NCI-H82 treated with DMSO at 0.1 percent for 48 hours (cell line): ENCODE data around the gene FEV.

Experiments used
- DNase-seq: peaks from one replicate; lab custom pipeline; 2025; ENCODE audit not compliant: unreplicated experiment; lab: John Stamatoyannopoulos, UW

FEV gene

DNA sequence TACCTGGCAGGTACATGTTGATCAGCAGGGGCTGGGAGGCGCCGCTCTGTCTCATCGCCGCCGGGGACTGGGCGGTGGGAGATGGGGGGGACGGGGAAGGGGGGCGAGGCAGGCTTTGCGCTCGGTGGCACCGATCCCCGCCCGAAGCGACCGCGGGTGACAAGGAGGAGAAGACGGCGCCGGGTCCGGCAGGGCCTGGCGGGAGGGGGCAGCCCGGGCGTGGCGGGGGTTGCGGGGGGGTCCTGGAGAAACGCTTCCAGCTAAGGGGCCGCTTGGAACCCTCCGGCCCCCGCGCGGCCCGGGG, at the start of gene FEV:
Gene FEV (minus strand): TSS at position 164 of the 304 bp plus-strand sequence. CDS start 109 bp downstream, at position 55.
- DNase-seq: no peak

DNA sequence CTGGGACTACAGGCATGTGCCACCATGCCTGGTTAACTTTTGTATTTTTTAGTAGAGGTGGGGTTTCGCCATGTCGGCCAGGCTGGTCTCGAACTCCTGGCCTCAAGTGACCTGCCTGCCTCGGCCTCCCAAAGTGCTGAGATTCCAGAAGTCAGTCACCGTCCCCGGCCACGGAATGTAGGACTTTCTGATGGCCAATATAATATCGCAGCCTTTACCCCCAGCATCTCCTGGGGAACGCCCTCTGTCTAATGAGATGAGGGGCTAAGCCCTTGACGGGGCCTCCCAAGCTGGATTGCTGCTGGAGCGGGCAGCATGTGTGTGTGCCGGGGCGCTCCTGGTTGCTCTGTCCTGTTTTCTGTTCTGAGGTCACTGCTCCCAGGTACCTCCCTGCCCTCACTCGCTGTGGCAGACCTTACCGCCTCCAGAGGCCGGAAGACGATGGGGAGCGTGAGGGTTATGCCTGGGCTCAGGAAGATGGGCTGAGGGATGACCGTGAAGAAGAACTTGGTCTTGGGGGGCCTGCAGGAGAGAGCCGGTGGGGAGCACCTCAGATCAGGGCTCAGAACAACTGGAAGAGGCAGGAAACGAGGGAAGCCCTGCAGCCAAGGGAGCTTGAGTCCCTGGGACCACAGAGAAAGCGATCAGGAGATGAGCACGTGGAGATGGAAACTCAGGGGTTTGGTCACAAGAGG, 47.2 kb upstream of the FEV start:
- DNase-seq: peak; percentile 4

DNA sequence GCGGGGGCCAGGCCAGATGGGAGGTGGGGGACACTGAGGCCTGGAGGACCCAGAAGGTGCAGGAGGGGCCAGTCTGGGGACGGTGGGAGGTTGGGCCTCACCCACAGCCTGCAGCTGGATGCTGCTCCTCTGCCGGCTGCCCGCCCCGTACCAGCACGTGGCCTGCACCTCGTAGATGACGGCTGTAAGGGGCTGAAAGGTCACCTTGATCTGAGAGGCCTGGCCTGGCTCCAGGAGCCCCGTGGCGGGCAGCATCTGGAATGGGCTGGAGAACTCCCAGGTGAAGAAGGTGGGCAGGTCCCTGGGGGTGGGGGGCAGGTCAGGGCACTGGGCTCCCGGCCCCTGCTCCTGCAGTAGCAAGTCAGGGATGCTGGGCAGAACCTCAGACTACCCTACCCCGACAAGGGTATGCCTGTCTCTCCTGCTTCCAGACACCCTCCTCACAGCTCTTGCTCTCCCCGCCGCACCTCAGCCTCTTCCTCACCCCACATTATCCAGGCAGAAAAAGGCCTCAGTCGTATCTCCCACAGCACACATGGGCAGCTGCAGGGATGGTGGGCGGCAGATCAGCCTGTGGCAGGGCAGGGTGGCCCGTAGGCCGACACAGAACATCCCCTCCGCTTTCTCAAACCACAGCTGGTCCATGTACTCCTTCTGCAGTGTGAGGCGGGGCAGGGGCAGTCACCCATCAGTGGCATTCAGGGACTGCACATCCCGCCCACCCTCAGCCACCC, 46.2 kb upstream of the FEV start:
- no peak for DNase-seq

DNA sequence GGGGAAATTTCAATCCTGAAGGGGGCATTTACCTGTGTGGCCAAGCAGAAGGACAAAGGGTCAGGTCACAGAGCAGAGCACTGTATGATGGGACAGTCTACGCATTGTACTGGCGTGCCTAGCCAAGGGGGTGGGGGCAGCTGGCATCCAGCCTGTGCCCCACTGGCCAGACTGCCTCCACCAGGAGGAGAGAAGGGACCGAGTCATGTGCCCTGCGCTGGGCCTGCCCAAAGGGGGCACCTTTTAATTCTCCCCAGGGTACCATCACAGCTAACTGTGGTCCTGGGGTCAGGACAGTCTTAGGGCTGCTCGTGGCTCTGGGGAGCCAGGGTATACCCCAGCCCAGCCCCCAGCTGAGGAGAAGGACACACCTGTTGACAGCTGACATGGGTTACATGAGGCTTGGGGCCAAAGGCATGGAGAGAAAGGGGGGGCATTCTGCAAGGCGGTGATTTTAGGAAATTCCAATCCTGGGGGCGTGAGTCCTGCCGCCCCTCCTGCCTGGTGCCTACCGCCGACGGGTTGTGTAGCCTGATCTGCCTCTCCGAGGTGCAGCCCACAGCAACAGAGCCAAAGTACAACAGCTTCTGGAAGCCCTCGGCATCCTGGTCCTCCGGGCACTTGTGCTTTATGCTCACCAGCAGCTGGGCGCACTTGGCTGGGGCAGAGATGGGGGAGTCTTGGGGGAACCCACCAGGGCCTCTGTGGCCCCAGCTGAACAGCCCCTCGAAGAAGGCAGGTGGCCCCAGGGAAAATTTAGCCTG, 45.4 kb upstream of the FEV start:
- DNase-seq: no peak

DNA sequence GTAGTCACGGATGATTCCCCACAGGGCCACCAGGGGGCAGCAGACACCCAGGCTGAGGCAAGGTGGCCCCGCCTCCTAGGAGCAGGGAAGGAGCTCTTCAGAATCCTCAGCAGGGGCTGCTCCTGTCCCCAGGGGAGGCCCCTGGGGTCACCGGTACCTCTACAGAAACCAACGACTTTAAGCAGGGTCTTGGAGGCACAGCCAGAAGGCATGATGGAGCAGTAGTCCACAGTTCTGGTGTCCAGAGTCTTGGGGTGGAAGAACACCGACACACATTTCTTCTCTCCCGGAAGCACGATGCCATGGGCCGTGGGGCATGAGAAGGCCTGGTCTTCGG, 44.8 kb upstream of the FEV start:
- DNase-seq: peak; percentile 46

DNA sequence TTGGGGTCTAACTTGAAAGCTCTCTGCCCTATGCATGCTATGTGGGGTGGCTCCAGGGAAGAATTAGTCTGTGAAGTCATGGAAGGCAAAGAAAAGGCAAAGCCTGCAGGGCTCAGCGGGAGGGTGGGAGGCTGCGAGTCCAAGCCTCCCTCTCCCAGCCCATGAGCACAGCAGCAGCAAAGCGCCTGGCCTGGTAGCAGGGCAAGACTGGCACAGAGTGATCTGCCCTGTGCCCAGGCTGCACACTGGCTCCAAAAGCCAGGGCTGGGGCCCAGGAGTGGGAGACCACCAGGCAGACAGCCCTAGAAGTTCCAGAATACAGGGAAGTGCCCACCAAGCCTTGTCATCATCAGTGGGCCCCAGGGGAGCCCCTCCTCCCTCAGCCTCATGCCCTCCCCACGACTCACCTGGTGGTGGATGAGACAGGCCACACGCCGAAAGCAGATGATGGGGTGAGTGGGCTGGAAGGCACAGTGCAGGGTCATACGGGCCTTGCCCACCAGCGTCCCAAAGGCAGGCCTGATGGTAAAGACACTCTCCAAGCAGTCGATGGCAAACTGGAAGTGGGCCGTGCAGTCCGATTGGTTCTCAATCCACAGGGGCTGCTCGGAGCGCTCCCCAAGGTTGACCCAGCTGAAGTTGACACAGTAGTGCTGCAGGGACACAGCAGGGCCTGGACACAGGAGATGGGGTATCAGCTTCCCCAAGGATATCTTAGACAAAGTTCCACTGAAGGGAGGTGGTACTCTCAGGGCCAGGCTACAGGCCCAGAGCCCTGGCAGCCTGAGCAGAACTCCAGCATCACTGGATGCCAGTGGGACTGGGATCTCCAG, 44.2 kb upstream of the FEV start:
- no peak for DNase-seq

DNA sequence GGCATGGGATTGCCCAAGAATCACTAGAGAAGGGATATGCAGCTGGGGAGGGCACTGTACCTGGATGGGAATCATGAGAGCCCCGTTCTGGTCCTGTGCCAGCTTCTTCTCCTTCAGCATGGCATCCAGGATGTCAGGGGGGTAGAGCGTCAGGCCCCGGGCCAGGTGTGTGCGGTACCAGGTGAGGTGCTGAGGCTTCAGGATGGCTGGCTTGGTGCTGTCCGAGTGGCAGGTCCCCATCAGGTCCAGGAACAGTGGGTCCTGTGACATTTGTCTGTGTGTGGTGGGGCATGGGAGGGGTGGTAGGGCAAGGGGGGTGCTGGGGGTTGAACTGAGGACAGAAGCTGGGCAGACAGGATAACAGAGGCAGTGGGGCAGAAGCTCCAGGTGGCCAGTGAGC, 43.2 kb upstream of the FEV start:
- no peak for DNase-seq

DNA sequence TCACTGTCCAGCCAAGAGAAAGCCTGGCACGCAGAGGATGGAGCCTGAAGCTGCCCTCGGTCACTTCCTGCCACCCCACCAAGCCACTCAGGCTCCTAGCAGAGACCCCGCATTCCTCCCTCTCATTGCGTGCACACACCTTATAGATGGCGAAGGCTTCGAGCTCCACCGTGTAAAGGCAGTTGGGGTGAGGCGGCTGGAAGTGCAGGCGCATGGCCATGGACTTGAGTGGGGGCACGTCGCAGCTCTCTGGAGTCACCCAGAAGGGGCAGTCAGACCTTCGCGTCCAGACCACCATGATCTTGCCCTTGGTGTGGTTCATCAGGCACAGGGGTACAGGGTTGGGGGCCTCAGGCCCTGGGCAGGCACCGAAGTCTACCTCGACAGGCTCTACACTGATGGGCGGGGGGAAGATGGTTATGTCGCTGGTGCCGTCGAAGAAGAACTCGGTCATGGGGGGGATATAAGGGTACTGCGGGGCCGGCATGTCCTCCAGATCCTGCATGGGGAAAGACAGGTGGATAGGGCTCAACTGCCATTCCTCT, 42.6 kb upstream of the FEV start:
- DNase-seq: no peak

DNA sequence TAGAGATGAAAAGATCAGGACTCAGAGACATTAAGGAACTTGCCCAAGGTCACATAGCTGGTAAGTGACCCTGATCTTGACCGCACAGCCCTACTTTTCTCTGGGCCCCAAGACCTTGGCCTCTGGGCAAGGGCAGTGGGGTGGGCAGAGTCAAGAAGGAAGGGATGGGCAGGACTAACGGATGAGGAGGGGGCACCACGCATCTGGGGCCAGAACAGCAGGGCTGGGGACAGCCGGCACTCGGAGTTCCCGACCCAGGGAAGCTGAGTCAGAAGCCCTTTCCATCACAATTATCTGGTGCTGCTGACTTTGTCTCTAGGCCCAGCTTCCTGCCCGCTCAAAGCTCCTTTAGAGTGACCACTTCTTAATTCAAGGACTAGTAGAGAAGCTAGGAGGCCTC, 42.0 kb upstream of the FEV start:
- no peak for DNase-seq

DNA sequence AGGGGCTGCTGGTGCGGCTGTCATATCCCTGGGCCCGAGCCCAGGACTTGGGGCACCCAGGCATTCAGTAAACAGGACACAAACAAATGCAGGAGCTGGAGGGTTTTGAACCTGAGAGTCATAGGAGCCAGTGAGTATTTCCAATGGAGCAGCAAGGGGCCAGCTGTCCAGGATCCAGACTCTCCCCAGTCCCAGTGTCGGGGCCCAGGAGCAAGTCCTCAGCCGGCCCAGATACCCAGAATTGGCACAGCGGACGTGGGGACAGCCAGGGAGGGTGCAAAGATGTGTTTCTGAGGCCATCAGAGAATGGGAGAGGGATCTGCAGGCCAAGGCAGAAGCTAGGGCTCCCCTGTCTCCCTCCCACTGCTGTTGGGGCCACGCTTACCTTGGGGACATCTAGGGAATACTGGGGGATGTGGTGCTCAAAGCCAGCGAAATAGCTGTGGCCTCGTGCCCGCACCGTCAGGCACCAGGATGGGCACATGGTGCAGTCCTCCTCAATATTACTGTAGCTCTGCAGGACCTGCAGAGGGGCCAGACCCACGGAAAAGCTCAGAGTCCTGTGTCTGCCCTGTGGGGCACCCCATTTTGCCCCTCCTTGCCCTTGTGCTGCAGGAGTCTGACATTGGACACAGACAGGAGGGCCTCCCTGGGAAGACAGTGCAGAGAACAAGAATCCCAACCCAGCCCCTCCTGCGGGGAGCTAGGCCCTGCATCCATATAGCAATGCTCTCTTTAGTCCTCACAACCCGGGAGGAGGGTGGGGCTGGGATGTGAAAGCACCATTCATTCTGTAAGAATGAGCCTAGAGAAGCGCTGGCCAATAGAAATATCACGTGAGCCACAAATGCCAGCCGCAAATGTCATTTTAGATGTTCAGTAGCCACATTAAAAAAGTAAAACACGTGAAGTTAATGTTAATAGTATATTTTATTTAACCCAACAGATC, 40.9 kb upstream of the FEV start:
- no peak for DNase-seq

DNA sequence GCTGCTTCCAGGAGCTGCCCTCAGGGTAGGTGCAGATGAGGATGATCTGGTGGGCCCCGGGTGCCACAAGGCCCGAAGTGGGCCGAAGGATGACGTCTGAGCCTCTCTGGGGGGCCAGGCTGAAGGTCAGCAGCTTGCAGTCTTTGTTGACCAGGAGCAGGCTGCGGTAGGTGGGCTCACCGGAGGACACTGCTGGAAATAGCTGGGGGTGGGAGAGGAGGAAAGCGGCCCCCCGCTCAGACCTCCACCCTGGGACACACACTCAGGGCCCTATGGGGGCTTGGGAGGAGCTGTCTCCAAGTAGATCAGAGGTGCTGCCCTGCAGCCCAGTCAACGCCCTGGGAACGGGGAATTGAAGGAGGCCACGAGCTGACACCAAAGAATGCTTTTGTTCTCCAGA, 39.1 kb upstream of the FEV start:
- DNase-seq: no peak

DNA sequence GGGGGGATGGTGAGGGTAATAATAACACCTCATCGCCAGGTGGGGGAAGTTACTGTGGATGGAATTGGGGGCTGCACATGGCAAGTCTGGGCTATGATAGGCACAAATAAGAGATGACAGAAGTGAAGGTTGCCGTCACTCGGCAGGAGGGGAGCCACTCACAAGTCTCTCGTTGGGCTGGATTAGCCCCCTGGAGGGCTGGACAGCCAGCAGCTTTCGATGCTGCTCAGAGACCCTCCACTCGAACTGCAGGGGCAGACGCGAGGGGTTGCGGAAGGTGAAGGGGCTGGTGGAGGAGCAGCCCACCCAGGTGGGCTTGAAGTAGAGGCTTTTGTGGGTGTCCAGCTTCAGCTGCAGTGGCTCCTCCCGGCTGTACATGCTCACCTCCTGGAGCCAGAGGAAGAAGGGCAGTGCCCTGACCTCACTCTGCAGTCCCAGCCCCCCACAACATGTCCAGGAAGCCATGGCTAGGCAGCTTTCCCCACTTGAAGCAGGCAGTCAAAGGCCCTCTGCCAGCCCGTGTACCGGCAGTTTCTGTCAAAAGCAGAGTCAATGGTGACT, 38.1 kb upstream of the FEV start:
- no peak for DNase-seq

DNA sequence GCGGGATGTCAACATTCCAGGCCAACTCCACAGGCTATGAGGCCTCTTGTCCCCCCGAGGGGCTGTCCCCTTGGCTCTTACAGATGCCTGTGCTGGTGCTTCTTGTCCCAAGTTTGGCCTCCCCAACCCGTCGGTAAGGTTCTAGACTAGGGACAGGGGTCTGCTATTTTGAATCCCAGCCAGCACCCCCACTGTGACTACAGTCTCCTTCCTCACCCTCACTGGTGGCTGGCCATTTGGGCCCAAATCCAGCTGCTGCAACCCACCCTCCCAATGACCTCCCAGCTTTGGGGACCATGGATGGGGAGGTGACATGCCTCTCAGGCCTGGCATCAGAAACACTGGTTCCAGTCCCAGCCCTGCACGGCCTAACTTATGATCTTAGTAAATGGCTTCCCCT, 37.6 kb upstream of the FEV start:
- DNase-seq: no peak

DNA sequence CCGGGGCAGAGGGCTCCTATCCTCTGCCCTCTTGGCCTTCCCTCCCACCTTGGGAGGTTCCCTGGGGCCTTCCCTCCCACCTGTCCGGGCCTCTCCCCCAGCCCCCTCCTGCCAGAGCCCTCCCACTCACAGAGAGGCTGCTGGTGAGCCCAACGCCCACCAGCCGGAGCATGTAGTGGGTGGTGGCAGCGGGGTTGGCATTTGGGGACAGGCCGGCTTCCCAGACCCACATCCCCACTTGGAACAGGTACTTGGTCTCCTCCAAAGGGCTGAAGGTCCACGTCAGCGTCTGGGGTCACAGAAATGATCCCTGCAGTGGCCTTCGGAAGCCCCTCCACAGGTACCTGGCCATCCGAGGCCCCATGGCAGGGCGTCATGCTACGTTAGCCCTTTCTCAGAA, 37.1 kb upstream of the FEV start:
- no peak for DNase-seq

DNA sequence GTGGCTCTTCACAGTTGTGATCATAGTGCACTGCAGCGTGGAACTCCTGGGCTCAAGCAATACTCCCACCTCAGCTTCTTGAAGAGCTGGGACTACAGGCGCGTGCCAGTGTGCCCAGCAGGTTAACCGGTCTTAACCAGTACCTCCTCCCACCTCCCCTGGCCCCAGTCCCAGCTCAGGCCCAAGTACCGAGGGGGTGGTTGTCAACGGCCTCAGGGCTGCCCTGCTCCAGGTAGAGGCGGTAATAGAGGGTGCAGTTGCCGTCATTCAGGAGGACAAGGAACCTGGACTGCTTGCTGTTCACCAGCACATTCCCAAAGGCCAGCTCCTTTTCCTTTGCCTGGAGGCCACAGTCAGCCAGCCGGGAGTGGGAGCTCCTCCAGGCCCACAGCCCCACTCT, 36.6 kb upstream of the FEV start:
- DNase-seq: no peak

DNA sequence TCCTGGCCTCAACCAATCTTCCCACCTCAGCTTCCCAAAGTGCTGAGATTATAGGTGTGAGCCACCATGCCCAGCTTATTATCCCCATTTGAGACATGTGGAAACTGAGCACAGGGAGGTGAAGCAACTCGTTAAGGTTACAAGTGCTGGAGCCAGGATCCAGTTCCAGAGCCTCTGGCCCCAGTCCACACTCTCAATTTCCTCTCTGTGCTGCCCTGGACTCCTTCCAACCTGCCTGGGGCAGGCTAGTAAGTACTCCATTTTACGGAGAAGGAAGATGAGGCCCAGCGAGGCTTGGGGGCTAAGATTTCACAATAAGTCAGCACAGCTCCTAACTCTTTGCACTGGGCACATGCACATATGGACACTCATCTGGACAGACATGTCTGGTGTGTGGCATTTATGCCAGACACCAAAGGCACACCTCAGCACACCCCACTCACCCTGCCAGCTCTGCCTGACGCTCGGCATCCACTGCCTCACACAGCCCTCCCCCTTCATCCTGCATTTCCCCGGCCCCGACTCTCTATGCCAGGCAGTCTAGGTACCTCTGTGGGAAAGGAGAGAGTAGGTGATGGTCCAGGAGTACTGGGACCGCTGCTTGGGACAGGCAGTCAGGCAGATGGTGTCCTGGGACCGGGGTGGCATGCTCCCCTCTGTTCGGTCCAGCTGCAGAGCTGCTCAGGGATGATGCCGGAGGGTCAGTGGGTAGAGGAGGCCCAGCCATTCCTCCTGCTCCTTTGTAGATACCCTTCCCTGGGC, 35.8 kb upstream of the FEV start:
- DNase-seq: no peak

DNA sequence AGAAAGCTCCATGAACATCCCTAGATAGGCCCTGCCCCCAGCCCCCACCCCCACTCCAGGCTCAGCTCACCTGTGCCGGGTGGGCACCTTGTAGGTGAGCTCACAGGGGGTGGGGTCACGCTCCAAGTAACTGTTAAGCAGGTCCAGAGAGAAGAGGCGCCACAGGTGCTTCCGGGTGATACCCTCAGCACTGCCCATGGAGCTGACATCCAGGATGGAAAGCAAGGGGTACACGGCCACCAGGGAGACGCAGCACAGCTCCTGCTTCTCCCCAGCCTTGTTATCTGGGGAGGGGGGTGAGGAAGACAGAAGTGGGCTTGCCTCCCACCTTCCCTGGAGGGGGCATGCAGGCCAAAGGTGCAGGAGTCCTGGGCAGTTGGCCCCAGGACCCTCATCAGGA, 34.5 kb upstream of the FEV start:
- no peak for DNase-seq

DNA sequence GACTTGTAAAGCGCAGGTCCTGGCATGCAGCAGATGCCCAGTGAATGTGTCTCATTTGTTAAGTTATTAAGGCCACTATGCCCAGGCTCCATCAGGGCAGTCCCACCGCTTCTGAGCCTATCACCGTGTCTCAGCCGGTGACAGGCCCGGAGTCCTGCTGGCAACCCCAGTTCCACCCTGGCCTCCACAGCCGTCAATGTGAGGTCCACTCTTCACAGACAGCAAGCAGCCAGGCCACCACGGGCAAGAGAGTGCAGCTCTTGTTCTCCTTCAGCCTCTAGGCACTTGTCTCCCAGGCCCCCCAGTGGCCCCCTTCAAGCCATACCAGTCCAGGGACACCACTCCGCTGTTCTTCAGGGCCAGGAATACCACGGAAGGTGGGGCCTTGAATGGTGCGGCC, 33.7 kb upstream of the FEV start:
- DNase-seq: no peak

DNA sequence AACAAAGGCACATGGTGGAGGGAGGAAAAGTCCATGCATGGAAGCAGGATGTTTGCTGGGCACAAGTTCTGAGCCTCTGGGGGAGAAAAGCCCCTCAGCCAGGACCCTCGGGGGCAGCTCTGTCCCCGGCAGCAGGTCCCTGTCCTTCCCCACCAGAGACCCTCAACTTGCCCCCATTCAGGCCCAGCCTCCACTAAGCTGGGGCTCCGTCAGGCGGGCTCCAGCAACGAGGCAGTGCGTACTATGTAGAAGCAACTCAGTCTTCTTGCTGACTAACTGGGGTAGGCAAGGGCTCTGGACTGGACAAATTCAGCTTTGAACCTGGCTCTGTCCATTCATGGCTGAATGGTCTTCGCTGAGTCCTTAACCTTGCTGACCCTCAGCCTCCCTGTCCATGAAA, 33.3 kb upstream of the FEV start:
- no peak for DNase-seq
